DND-41 (cell line): ENCODE data around the gene SH3RF3.

Experiments
- ATAC-seq: fragments of 200-7000 bp; cut with Tn5 transposase; 3 replicates; pipeline ENCODE4 v1.9.1; 2021; ENCODE audit warnings: low read depth; ENCODE audit not compliant: insufficient read depth
- DNase-seq: peaks from one replicate; pipeline ENCODE4 v3.0.0-alpha.2; 2020
- H2AFZ ChIP-seq: 2 replicates; pipeline ENCODE4 v1.6.0; 2012; ENCODE audit warnings: low read depth, low read length
- H3K27ac ChIP-seq: 2 replicates; pipeline ENCODE4 v1.5.1; 2012; ENCODE audit warnings: low read length, inconsistent platforms
- H3K27me3 ChIP-seq: fragments of 200-600 bp; sonication (generic); 2 replicates; pipeline ENCODE4 v1.6.0; 2012; ENCODE audit warnings: low read length, mild to moderate bottlenecking, inconsistent platforms; ENCODE audit not compliant: insufficient read depth, poor library complexity
- H3K36me3 ChIP-seq: 2 replicates; pipeline ENCODE4 v1.5.1; 2012; ENCODE audit warnings: low read length, inconsistent platforms; ENCODE audit not compliant: insufficient read depth
- H3K4me1 ChIP-seq: 2 replicates; pipeline ENCODE4 v1.5.1; 2012; ENCODE audit warnings: mild to moderate bottlenecking, low read length; ENCODE audit not compliant: insufficient read depth
- H3K4me2 ChIP-seq: 2 replicates; pipeline ENCODE4 v1.6.0; 2012; ENCODE audit warnings: mild to moderate bottlenecking, moderate library complexity, low read length, inconsistent platforms; ENCODE audit not compliant: insufficient read depth
- H3K4me3 ChIP-seq, 2 experiments: fragments of 200-600 bp in 1 of 2; shearing (Covaris generic) in 1 of 2; 2 replicates each; pipeline ENCODE4 v1.5.1; 2012 to 2016; ENCODE audit warnings: inconsistent platforms in 2 of 2, low read length in 2 of 2, mild to moderate bottlenecking in 2 of 2, low read depth in 1 of 2, moderate library complexity in 1 of 2
- H3K79me2 ChIP-seq: 2 replicates; pipeline ENCODE4 v1.6.0; 2012; ENCODE audit warnings: low read length, inconsistent platforms; ENCODE audit not compliant: insufficient read depth
- H3K9ac ChIP-seq: 2 replicates; pipeline ENCODE4 v1.6.0; 2012; ENCODE audit warnings: low read depth, mild to moderate bottlenecking, inconsistent platforms, low read length, moderate library complexity
- H3K9me3 ChIP-seq: 2 replicates; pipeline ENCODE4 v1.5.1; 2012; ENCODE audit warnings: low read length, moderate library complexity, mild to moderate bottlenecking, inconsistent platforms; ENCODE audit not compliant: insufficient read depth, severe bottlenecking
- H4K20me1 ChIP-seq: 2 replicates; pipeline ENCODE4 v1.6.0; 2012; ENCODE audit warnings: low read length; ENCODE audit not compliant: insufficient read depth
- CTCF ChIP-seq: IDR thresholded peaks from 2 replicates; pipeline ENCODE4 v1.5.1; 2012; ENCODE audit warnings: borderline replicate concordance, low read length, moderate library complexity, mild to moderate bottlenecking; ENCODE audit not compliant: poor library complexity, severe bottlenecking; ENCODE audit errors: extremely low read depth
- EZH2 ChIP-seq: IDR thresholded peaks from 3 replicates; pipeline ENCODE4 v1.6.1; 2012; ENCODE audit warnings: borderline replicate concordance, low read depth, mild to moderate bottlenecking, moderate library complexity, low read length, inconsistent platforms; ENCODE audit not compliant: severe bottlenecking

SH3RF3 gene

GRCh38 chr2:109304731-109305470 is 175.9 kb downstream of the SH3RF3 start:
- Histone ChIP-seq H2AFZ (no peak overlapping the region), H3K79me2 (no peaks in the 10 kb centered on the region), H3K4me1 (no peaks in the 10 kb centered on the region), H3K9me3 (no peaks in the 10 kb centered on the region), H3K27ac (no peak overlapping the region), H3K9ac (no peak overlapping the region), H3K36me3 (no peaks in the 10 kb centered on the region), H3K4me3 (no peak overlapping the region), H3K27me3 (peaks cover 2% of the 10 kb centered on the region), H3K4me2 (no peak overlapping the region), H4K20me1 (no peaks in the 10 kb centered on the region; the same call in 1 of the 2 replicates)
- TF ChIP-seq EZH2: no peak
- TF ChIP-seq CTCF: no peak
- ATAC-seq: no peak
- DNase-seq: no peak

DNA sequence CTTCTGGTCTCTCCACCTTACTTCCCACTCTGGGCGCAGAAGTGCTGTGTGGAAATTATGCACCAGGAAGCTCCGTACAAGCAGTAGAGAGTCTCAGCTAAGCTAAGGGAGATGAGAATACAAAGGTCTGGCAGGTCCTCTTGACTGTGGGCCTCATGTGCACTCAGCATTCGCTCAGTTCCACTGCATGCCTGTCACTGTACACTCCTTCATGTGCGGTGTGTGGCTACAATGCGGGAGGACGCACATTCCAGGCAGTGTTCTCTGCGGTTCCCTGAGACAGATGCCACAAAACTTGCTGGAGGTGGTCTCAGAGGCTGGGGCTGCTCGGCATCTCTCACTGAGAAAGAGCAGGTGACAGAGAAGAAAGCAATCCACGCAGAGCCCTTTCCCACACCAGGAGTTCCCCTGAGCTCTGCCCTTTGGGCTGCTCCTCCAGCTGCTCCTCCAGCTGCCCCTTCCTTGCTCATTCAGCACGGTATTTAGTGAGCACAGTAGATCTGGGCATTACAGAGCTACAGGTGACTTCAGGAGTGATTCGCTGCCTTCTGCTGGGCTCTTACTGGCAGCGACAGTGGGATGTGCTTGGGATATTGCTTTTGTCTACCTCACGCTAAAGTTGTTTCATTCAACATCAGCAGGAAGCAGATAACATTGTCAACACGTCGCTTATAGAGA is 176.6 kb downstream of the SH3RF3 start:
- Histone ChIP-seq H4K20me1 (no peaks in the 10 kb centered on the region; the same call in 1 of the 2 replicates), H3K9me3 (no peaks in the 10 kb centered on the region), H3K36me3 (no peaks in the 10 kb centered on the region), H3K9ac (no peak overlapping the region), H3K4me3 (no peak overlapping the region), H3K27ac (no peak overlapping the region), H3K4me2 (no peak overlapping the region), H3K79me2 (no peaks in the 10 kb centered on the region), H2AFZ (no peak overlapping the region), H3K27me3 (no peaks in the 10 kb centered on the region), H3K4me1 (no peaks in the 10 kb centered on the region)
- TF ChIP-seq EZH2 (no peak), CTCF (no peak)
- ATAC-seq: no peak
- no peak for DNase-seq

GRCh38 chr2:109306190-109306589 is 177.2 kb downstream of the SH3RF3 start:
- Histone ChIP-seq H3K9ac (no peak overlapping the region), H3K27me3 (no peaks in the 10 kb centered on the region), H3K4me2 (no peak overlapping the region), H3K36me3 (no peaks in the 10 kb centered on the region), H3K4me1 (no peaks in the 10 kb centered on the region), H3K27ac (no peak overlapping the region), H3K4me3 (no peak overlapping the region), H2AFZ (no peak overlapping the region), H3K9me3 (no peaks in the 10 kb centered on the region), H3K79me2 (no peaks in the 10 kb centered on the region), H4K20me1 (no peaks in the 10 kb centered on the region; the same call in 1 of the 2 replicates)
- no peak for DNase-seq
- TF ChIP-seq EZH2 (no peak), CTCF (no peak)
- no peak for ATAC-seq
